Activated CD4-positive, alpha-beta T cell treated with anti-CD3 and anti-CD28 coated beads, Interleukin-10, Interleukin-2, amounts not matched to agents 100 ng/mL and 50 ng/mL, durations not matched to agents 16 hours and 8 hours (primary cell): ENCODE measurements around the gene TGM6.

Source experiments
- DNase-seq: peaks from one replicate; pipeline ENCODE4 v3.0.0-alpha.2; 2020

Gene TGM6

GRCh38 chr20:2365091-2365490, 15.6 kb upstream of the TGM6 start:
- DNase-seq = no peak

- DNase-seq = no peak
Observed at GRCh38 chr20:2365666-2366065, 15.0 kb upstream of the TGM6 start.

- DNase-seq = no peak
Observed at GRCh38 chr20:2368621-2369020, 12.1 kb upstream of the TGM6 start.

- DNase-seq = no peak
Observed at GRCh38 chr20:2373098-2373497, 7.6 kb upstream of the TGM6 start.

GRCh38 chr20:2374346-2375125, 6.2 kb upstream of the TGM6 start:
- no peak for DNase-seq

GRCh38 chr20:2378893-2379292, 1.8 kb upstream of the TGM6 start:
- no peak for DNase-seq

GRCh38 chr20:2379511-2380229, 1.0 kb upstream of the TGM6 start:
- DNase-seq = peak; percentile 56

- DNase-seq = no peak
Observed at GRCh38 chr20:2381303-2381702, 602 bp downstream of the TGM6 start.

- no peak for DNase-seq
Observed at GRCh38 chr20:2382833-2383232, 2.1 kb downstream of the TGM6 start.

GRCh38 chr20:2385026-2385425, 4.3 kb downstream of the TGM6 start:
- DNase-seq = no peak

GRCh38 chr20:2385496-2385895, 4.8 kb downstream of the TGM6 start:
- DNase-seq = no peak

GRCh38 chr20:2386516-2387179, 5.9 kb downstream of the TGM6 start:
- DNase-seq = no peak

GRCh38 chr20:2387180-2387577, 6.5 kb downstream of the TGM6 start:
- DNase-seq = peak; percentile 76

GRCh38 chr20:2387580-2387979, 6.9 kb downstream of the TGM6 start:
- DNase-seq = no peak

GRCh38 chr20:2390951-2391675, 10.4 kb downstream of the TGM6 start:
- DNase-seq = no peak

- no peak for DNase-seq
Observed at GRCh38 chr20:2394411-2395055, 13.8 kb downstream of the TGM6 start.

GRCh38 chr20:2395136-2395535, 14.4 kb downstream of the TGM6 start:
- DNase-seq = no peak

- DNase-seq = no peak
Observed at GRCh38 chr20:2396241-2396814, 15.6 kb downstream of the TGM6 start.

GRCh38 chr20:2397091-2397490, 16.4 kb downstream of the TGM6 start:
- no peak for DNase-seq

GRCh38 chr20:2397595-2398145, 17.0 kb downstream of the TGM6 start:
- DNase-seq = no peak

- DNase-seq = no peak
Observed at GRCh38 chr20:2398449-2398848, 17.7 kb downstream of the TGM6 start.

- DNase-seq = no peak
Observed at GRCh38 chr20:2399390-2399789, 18.7 kb downstream of the TGM6 start.
